IPS-20b (cell line): ENCODE measurements around the gene TTLL3.
"Not testable (repeated sequence)": the region's sequence is repeated elsewhere in the genome, so short reads cannot be mapped to it uniquely, and the experiment has no call there.

ENCODE experiments used
- H3K27ac ChIP-seq: one replicate; pipeline ENCODE4 v1.5.1; 2013; ENCODE audit warnings: low read length
- H3K27me3 ChIP-seq: 2 replicates; pipeline ENCODE4 v1.6.1; 2013; ENCODE audit warnings: mild to moderate bottlenecking, low read length, inconsistent platforms; ENCODE audit not compliant: insufficient read depth
- H3K36me3 ChIP-seq: 2 replicates; pipeline ENCODE4 v1.6.1; 2013; ENCODE audit warnings: low read depth, mild to moderate bottlenecking, inconsistent platforms, low read length, moderate library complexity; ENCODE audit not compliant: insufficient read depth
- H3K4me1 ChIP-seq: 2 replicates; pipeline ENCODE4 v1.6.1; 2013; ENCODE audit warnings: mild to moderate bottlenecking, control low read depth, inconsistent platforms, low read length, moderate library complexity; ENCODE audit not compliant: insufficient read depth
- H3K4me3 ChIP-seq: 2 replicates; pipeline ENCODE4 v1.5.1; 2013; ENCODE audit warnings: mild to moderate bottlenecking, low read length, inconsistent platforms
- H3K9ac ChIP-seq: 2 replicates; pipeline ENCODE4 v1.6.1; 2013; ENCODE audit warnings: low read depth, mild to moderate bottlenecking, inconsistent platforms, low read length, moderate library complexity
- H3K9me3 ChIP-seq: 2 replicates; pipeline ENCODE4 v1.6.1; 2013; ENCODE audit warnings: mild to moderate bottlenecking, low read depth, low read length, inconsistent platforms; ENCODE audit not compliant: insufficient read depth

Gene TTLL3

GRCh38 chr3:9771007-9771406 is 39.1 kb upstream of the TTLL3 start:
- not testable (repeated sequence) for H3K27ac ChIP-seq, H3K4me3 ChIP-seq, H3K9me3 ChIP-seq, H3K9ac ChIP-seq, H3K4me1 ChIP-seq, H3K36me3 ChIP-seq
- H3K27me3 ChIP-seq = peaks cover 64% of the 10 kb centered on the region

GRCh38 chr3:9776896-9777693 is 33.0 kb upstream of the TTLL3 start:
- Histone ChIP-seq H3K9me3 (no peaks in the 10 kb centered on the region), H3K27me3 (peaks cover 8% of the 10 kb centered on the region; the same call in 1 of the 2 replicates), H3K27ac (no peak overlapping the region), H3K36me3 (peaks cover 24% of the 10 kb centered on the region), H3K9ac (no peak overlapping the region), H3K4me3 (no peak overlapping the region), H3K4me1 (no peaks in the 10 kb centered on the region)

- no peak overlapping the region for H3K27ac ChIP-seq
- H3K36me3 ChIP-seq = peaks cover 30% of the 10 kb centered on the region
- peaks cover 2% of the 10 kb centered on the region; the same call in 1 of the 2 replicates for H3K27me3 ChIP-seq
- H3K9ac ChIP-seq = no peak overlapping the region
- no peaks in the 10 kb centered on the region for H3K9me3 ChIP-seq
- H3K4me1 ChIP-seq = no peaks in the 10 kb centered on the region
- no peak overlapping the region for H3K4me3 ChIP-seq
Observed at GRCh38 chr3:9777694-9778021, 32.4 kb upstream of the TTLL3 start.

DNA sequence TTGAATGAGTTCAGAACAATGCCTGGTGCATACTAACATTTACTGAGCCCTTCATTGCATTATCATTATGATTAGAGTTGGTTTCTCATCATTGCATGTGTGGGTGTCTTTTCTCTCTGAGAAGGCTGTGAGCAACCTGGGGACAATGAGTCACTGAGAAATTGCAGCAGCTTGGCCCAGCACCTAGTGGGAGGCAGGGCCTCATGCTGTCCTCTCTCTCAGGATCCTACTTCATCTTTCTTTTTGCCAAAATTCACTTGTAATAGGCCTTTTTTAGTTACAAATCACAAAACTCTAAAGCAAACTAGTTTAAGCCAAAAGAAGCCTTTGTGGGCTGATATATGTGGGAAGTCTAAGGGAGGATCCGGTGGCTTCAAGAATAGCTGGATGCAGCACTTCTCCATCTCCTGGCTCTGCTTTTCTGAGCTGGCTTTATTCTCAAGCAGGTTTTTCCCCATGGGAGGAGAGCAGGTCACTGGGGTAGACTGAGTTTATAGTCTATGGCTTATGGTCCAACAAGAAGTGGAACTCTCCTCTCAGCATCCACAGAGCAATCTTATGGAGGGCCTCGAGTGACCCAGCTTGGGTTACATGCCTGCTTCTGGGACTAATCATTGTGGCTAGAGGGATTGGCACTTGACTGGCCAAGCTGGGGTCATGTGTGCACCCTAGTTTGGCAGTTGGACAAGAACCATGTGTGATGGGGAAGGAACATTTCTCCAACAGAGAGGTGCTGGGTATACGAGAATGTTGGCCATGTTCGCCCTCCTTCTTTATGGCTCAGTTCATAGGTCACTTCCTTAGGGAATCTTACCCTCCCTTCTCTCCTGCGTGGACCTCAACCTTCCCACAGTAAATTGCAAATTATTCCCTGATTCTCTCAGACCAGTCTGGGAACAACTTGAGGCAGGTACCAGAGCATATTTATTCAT is 31.7 kb upstream of the TTLL3 start:
- Histone ChIP-seq H3K36me3 (peaks cover 35% of the 10 kb centered on the region), H3K4me1 (no peaks in the 10 kb centered on the region), H3K9me3 (no peaks in the 10 kb centered on the region), H3K9ac (no peak overlapping the region), H3K4me3 (no peak overlapping the region), H3K27ac (no peak overlapping the region), H3K27me3 (no peaks in the 10 kb centered on the region)

DNA sequence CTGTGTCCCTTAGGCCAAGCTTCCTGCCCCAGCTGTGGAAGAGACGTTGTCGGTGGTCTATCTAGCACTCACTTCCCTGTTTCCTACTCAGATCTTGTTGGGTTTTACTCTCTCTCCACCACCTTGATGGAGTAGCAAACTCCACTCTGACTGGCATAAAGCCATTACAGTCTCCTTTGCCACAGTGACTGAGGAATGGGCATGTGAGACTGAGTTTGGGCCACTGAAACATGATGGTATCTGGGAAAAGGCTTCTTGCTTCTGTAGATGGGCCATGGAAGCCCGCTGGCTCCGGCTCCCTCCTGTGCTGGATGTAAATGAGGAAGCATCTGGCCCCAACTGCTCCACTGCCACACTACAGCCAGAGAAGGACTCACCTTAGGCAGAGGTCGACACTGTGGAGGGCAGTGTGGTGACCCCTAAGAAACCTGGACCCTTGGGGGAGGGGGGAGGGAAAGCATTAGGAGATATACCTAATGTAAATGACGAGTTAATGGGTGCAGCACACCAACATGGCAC is 30.9 kb upstream of the TTLL3 start:
- no peaks in the 10 kb centered on the region for H3K27me3 ChIP-seq
- H3K9me3 ChIP-seq = no peaks in the 10 kb centered on the region
- H3K9ac ChIP-seq = no peak overlapping the region
- H3K36me3 ChIP-seq = peaks cover 41% of the 10 kb centered on the region
- no peak overlapping the region for H3K4me3 ChIP-seq
- H3K27ac ChIP-seq = no peak overlapping the region
- H3K4me1 ChIP-seq = no peaks in the 10 kb centered on the region

GRCh38 chr3:9779721-9780457 is 30.2 kb upstream of the TTLL3 start:
- Histone ChIP-seq H3K36me3 (peaks cover 46% of the 10 kb centered on the region), H3K4me1 (no peaks in the 10 kb centered on the region), H3K27me3 (no peaks in the 10 kb centered on the region), H3K9me3 (no peaks in the 10 kb centered on the region), H3K9ac (no peak overlapping the region), H3K4me3 (no peak overlapping the region), H3K27ac (no peak overlapping the region)

- no peaks in the 10 kb centered on the region for H3K4me1 ChIP-seq
- H3K9me3 ChIP-seq = no peaks in the 10 kb centered on the region
- H3K9ac ChIP-seq = no peak overlapping the region
- H3K4me3 ChIP-seq = no peak overlapping the region
- H3K36me3 ChIP-seq = peaks cover 51% of the 10 kb centered on the region
- H3K27me3 ChIP-seq = no peaks in the 10 kb centered on the region
- no peak overlapping the region for H3K27ac ChIP-seq
Observed at GRCh38 chr3:9780458-9780812, 29.6 kb upstream of the TTLL3 start.

- H3K4me3 ChIP-seq = no peak overlapping the region
Observed at GRCh38 chr3:9780910-9781309, 29.2 kb upstream of the TTLL3 start.

GRCh38 chr3:9781551-9781950 is 28.5 kb upstream of the TTLL3 start:
- H3K4me3 ChIP-seq = no peak overlapping the region
- H3K27ac ChIP-seq = no peak overlapping the region
- peaks cover 60% of the 10 kb centered on the region for H3K36me3 ChIP-seq
- H3K4me1 ChIP-seq = no peaks in the 10 kb centered on the region
- no peaks in the 10 kb centered on the region for H3K27me3 ChIP-seq
- no peak overlapping the region for H3K9ac ChIP-seq
- no peaks in the 10 kb centered on the region for H3K9me3 ChIP-seq

More at GRCh38 chr3:9780910-9781309, 29.2 kb upstream of the TTLL3 start:
- no peak overlapping the region for H3K9ac ChIP-seq
- H3K27me3 ChIP-seq = no peaks in the 10 kb centered on the region
- H3K4me1 ChIP-seq = no peaks in the 10 kb centered on the region
- H3K27ac ChIP-seq = no peak overlapping the region
- H3K36me3 ChIP-seq = peaks cover 55% of the 10 kb centered on the region
- H3K9me3 ChIP-seq = no peaks in the 10 kb centered on the region

- H3K9ac ChIP-seq = no peak overlapping the region
- no peak overlapping the region for H3K4me3 ChIP-seq
- peaks cover 65% of the 10 kb centered on the region for H3K36me3 ChIP-seq
- no peak overlapping the region for H3K27ac ChIP-seq
- no peaks in the 10 kb centered on the region for H3K27me3 ChIP-seq
- no peaks in the 10 kb centered on the region for H3K4me1 ChIP-seq
- H3K9me3 ChIP-seq = no peaks in the 10 kb centered on the region
Observed at GRCh38 chr3:9781978-9782603, 28.0 kb upstream of the TTLL3 start.

DNA sequence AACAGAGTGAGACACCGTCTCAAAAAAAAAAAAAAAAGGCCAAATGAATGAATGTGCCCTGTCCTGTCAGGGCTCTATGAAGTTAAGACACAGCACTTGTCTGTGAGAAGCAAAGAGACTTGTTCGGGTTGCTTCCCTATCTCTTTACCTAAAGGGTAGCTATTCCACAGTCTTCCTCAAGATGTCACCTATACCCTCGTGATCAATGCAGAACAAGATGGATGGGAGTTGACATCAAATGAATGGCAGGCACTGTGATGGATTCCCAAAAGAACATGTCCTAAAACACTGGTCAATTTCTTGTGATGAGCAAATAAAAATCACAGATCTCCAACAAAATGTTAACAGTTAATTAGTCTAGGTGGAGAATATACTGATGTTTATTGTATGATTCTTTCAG is 27.3 kb upstream of the TTLL3 start:
- Histone ChIP-seq H3K4me3 (no peak overlapping the region), H3K27ac (no peak overlapping the region), H3K4me1 (no peaks in the 10 kb centered on the region), H3K36me3 (peaks cover 72% of the 10 kb centered on the region), H3K9me3 (no peaks in the 10 kb centered on the region), H3K27me3 (no peaks in the 10 kb centered on the region), H3K9ac (no peak overlapping the region)
